Measurements from ENCODE around the gene PTGR2. TPM values are rescaled to one million over a fixed set of nuclear protein-coding genes. Genes with fewer than 3 reads are reported as not detected.
"Not testable (repeated sequence)": the region's sequence is repeated elsewhere in the genome, so short reads cannot be mapped to it uniquely, and the experiment has no call there.

PTGR2 gene
- total RNA-seq, 1 experiment from 2014 or later: 6.7 TPM

DNA sequence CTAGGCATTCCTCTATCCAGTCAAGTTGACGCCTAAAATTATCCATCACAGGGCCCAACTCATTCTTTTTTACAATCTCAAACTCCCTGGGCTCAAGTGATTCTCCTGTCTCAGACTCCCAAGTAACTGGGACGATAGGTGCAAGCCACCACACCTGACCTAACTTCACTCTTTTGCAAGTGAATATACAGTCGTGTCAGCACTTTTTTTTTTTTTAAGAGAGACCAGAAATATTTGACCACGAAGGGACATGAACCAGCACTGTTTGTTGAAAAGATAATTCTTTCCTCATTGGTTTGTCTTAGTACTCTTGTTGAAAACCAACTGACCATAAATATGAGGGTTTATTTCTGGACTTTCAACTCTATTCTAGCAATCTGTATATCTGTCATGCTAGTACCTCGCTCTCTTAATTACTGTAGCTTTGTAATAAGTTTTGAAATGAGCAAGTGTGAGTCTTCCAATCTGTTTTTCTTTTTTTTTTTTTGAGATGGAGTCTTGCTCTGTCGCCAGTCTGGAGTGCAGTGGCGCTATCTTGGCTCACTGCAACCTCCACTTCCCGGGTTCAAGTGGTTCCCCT is 14.0 kb downstream of the PTGR2 start:
- H3T11ph ChIP-seq (ENCODE audit: low read length): no peak overlapping the region

DNA sequence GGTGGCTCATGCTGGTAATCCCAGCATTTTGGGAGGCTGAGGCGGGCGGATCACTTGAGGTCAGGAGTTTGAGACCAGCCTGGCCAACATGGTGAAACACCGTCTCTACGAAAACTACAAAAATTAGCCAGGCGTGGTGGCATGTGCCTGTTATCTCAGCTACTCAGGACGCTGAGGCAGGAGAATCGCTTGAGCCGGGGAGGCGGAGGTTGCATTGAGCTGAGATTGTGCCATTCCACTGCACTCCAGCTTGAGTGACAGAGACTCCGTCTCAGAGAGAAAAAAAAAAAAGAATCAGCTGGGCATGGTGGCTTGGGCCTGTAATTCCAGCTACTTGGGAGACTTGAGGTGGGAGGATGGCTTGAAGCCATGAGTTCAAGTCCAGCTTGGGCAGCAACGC is 18.1 kb downstream of the PTGR2 start:
- H3K56ac ChIP-seq (ENCODE audit: insufficient read length, low read depth, low read length); H4K8ac ChIP-seq (replicated peaks; ENCODE audit: insufficient read length, low read depth, low read length); H3K27ac ChIP-seq (ENCODE audit: insufficient read length, low read depth, low read length); H3K27ac Mint-ChIP-seq; H3K4ac ChIP-seq (ENCODE audit: low read depth, low read length); H2AK5ac ChIP-seq (ENCODE audit: insufficient read length, low read length); H4K5ac ChIP-seq (ENCODE audit: insufficient read length, low read depth, low read length); H3K9me3 ChIP-seq (ENCODE audit: control insufficient read depth, low read depth, low read length); H3K4me1 Mint-ChIP-seq; H3K9me3 Mint-ChIP-seq; H3K23ac ChIP-seq (ENCODE audit: insufficient read length, low read depth, low read length); DNase-seq; H4K20me1 ChIP-seq (ENCODE audit: control insufficient read depth, insufficient read depth, insufficient read length); H2BK20ac ChIP-seq (ENCODE audit: low read depth, low read length, poor library complexity, severe bottlenecking); H3K14ac ChIP-seq (ENCODE audit: insufficient read depth, low read length); H3K4me1 ChIP-seq (ENCODE audit: insufficient read depth, low read length); H4K91ac ChIP-seq (ENCODE audit: insufficient read length, low read depth, low read length); H3K18ac ChIP-seq (ENCODE audit: insufficient read length, low read depth, low read length); H2BK5ac ChIP-seq (ENCODE audit: insufficient read length, low read length); H3K79me2 ChIP-seq (ENCODE audit: insufficient read depth, low read length); H3T11ph ChIP-seq (ENCODE audit: low read length); H2BK12ac ChIP-seq (ENCODE audit: insufficient read length, low read depth, low read length); H2BK120ac ChIP-seq (ENCODE audit: low read depth, low read length, poor library complexity, severe bottlenecking); H3K23me2 ChIP-seq (ENCODE audit: insufficient read length, low read depth, low read length, poor library complexity, severe bottlenecking); H2BK15ac ChIP-seq (ENCODE audit: low read depth, low read length); H3K4me2 ChIP-seq (ENCODE audit: insufficient read depth, insufficient read length, low read length); H3K9ac ChIP-seq (ENCODE audit: extremely low read depth, insufficient read length, low read length); H3K79me1 ChIP-seq (ENCODE audit: insufficient read depth, low read depth, low read length, poor library complexity, severe bottlenecking); H3K27me3 ChIP-seq (ENCODE audit: insufficient read depth, low read length); H2AFZ ChIP-seq (ENCODE audit: low read length); H3K27me3 Mint-ChIP-seq (ENCODE audit: low read depth); H3K4me3 Mint-ChIP-seq: not testable (repeated sequence)
- WGBS (ENCODE audit: extremely low coverage, insufficient read length, low lambda C conversion rate): no CpG with 5 or more reads among the region's 11 CpGs
- peaks cover 6 to 16% (median 12%) of the 10 kb centered on the region in 3 experiments for H3K36me3 Mint-ChIP-seq (ENCODE audit: insufficient read depth in 1 of 3, low read depth in 3 of 3)

More for the DNA sequence above, 14.0 kb downstream of the PTGR2 start:
- no peak overlapping the region for H2BK20ac ChIP-seq (ENCODE audit: low read depth, low read length, poor library complexity, severe bottlenecking)
- no peak overlapping the region for H2AK5ac ChIP-seq (ENCODE audit: insufficient read length, low read length)
- no peaks in the 10 kb centered on the region for H3K4me1 ChIP-seq (ENCODE audit: insufficient read depth, low read length)
- H2BK120ac ChIP-seq (ENCODE audit: low read depth, low read length, poor library complexity, severe bottlenecking): no peak overlapping the region
- H4K5ac ChIP-seq (ENCODE audit: insufficient read length, low read depth, low read length): no peak overlapping the region
- TF ChIP-seq, protein P1, sequence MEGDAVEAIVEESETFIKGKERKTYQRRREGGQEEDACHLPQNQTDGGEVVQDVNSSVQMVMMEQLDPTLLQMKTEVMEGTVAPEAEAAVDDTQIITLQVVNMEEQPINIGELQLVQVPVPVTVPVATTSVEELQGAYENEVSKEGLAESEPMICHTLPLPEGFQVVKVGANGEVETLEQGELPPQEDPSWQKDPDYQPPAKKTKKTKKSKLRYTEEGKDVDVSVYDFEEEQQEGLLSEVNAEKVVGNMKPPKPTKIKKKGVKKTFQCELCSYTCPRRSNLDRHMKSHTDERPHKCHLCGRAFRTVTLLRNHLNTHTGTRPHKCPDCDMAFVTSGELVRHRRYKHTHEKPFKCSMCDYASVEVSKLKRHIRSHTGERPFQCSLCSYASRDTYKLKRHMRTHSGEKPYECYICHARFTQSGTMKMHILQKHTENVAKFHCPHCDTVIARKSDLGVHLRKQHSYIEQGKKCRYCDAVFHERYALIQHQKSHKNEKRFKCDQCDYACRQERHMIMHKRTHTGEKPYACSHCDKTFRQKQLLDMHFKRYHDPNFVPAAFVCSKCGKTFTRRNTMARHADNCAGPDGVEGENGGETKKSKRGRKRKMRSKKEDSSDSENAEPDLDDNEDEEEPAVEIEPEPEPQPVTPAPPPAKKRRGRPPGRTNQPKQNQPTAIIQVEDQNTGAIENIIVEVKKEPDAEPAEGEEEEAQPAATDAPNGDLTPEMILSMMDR (conservative IDR thresholded peaks at IDR 0.05): no peak
- peaks cover 8 to 45% (median 30%) of the 10 kb centered on the region in 3 experiments; a peak in 6 of 7 replicates for H3K36me3 Mint-ChIP-seq (ENCODE audit: insufficient read depth in 1 of 3, low read depth in 3 of 3)
- H3K9me3 ChIP-seq (ENCODE audit: control insufficient read depth, low read depth, low read length): no peaks in the 10 kb centered on the region
- H2BK15ac ChIP-seq (ENCODE audit: low read depth, low read length): no peak overlapping the region
- no peaks in the 10 kb centered on the region for H3K79me2 ChIP-seq (ENCODE audit: insufficient read depth, low read length)
- H3K4ac ChIP-seq (ENCODE audit: low read depth, low read length): no peak overlapping the region
- no peak overlapping the region for H3K23ac ChIP-seq (ENCODE audit: insufficient read length, low read depth, low read length)
- H4K8ac ChIP-seq (replicated peaks; ENCODE audit: insufficient read length, low read depth, low read length): no peak overlapping the region
- no peaks in the 10 kb centered on the region for H4K20me1 ChIP-seq (ENCODE audit: control insufficient read depth, insufficient read depth, insufficient read length)
- H2BK5ac ChIP-seq (ENCODE audit: insufficient read length, low read length): no peak overlapping the region
- H3K23me2 ChIP-seq (ENCODE audit: insufficient read length, low read depth, low read length, poor library complexity, severe bottlenecking): no peaks in the 10 kb centered on the region
- H2BK12ac ChIP-seq (ENCODE audit: insufficient read length, low read depth, low read length): no peak overlapping the region
- no peak overlapping the region for H3K4me3 Mint-ChIP-seq
- peaks cover 0 to 2% of the 10 kb centered on the region in 2 experiments; a peak in 1 of 4 replicates for H3K4me1 Mint-ChIP-seq
- H2AFZ ChIP-seq (ENCODE audit: low read length): no peak overlapping the region
- no peak overlapping the region for H3K56ac ChIP-seq (ENCODE audit: insufficient read length, low read depth, low read length)
- no peaks in the 10 kb centered on the region for H3K27me3 Mint-ChIP-seq (ENCODE audit: low read depth)
- H3K27ac ChIP-seq (ENCODE audit: insufficient read length, low read depth, low read length): no peak overlapping the region
- H3K4me2 ChIP-seq (ENCODE audit: insufficient read depth, insufficient read length, low read length): no peak overlapping the region
- no peak overlapping the region for H3K9ac ChIP-seq (ENCODE audit: extremely low read depth, insufficient read length, low read length)
- no peaks in the 10 kb centered on the region for H3K27me3 ChIP-seq (ENCODE audit: insufficient read depth, low read length)
- no peak overlapping the region for H4K91ac ChIP-seq (ENCODE audit: insufficient read length, low read depth, low read length)
- H3K9me3 Mint-ChIP-seq: no peaks in the 10 kb centered on the region
- DNase-seq: no peak
- H3K14ac ChIP-seq (ENCODE audit: insufficient read depth, low read length): no peak overlapping the region
- H3K27ac Mint-ChIP-seq: no peak overlapping the region; a peak in 1 of 7 replicates
- no peak overlapping the region for H3K18ac ChIP-seq (ENCODE audit: insufficient read length, low read depth, low read length)
- WGBS (ENCODE audit: extremely low coverage, insufficient read length, low lambda C conversion rate): no CpG with 5 or more reads among the region's 8 CpGs
- H3K79me1 ChIP-seq (ENCODE audit: insufficient read depth, low read depth, low read length, poor library complexity, severe bottlenecking): no peaks in the 10 kb centered on the region
